Keratinocyte (primary cell): ENCODE measurements around the gene ITGB3. TPM values are rescaled to one million over a fixed set of nuclear protein-coding genes. Genes with fewer than 3 reads are reported as not detected.

Experiments used
- DNase-seq: peaks from one replicate; pipeline ENCODE4 v3.0.0-alpha.2; 2011; ENCODE audit warnings: low read depth, missing footprints, low spot score
- FAIRE-seq: peaks from 2 replicates; lab custom pipeline; 2011; peaks lifted over from hg19 to GRCh38; lab: Jason Lieb, UNC
- H2AFZ ChIP-seq: 2 replicates; pipeline ENCODE4 v1.6.0; 2012; ENCODE audit warnings: low read length, control low read depth, inconsistent platforms; ENCODE audit not compliant: control insufficient read depth
- H3K27ac ChIP-seq: 2 replicates; pipeline ENCODE4 v1.5.1; 2011; ENCODE audit warnings: low read length; ENCODE audit not compliant: control insufficient read depth, insufficient read depth
- H3K27me3 ChIP-seq: 3 replicates; pipeline ENCODE4 v1.6.0; 2011; ENCODE audit warnings: low read length; ENCODE audit not compliant: control insufficient read depth, insufficient read depth; ENCODE audit errors: extremely low read depth
- H3K36me3 ChIP-seq, 2 experiments: 2 replicates in 1 of 2; 3 replicates in 1 of 2; pipeline ENCODE4 v1.5.1; 2011; ENCODE audit warnings: low read length in 2 of 2, mild to moderate bottlenecking in 1 of 2; ENCODE audit not compliant: control insufficient read depth in 2 of 2, insufficient read depth in 2 of 2; ENCODE audit errors: extremely low read depth in 1 of 2
- H3K4me1 ChIP-seq: 3 replicates; pipeline ENCODE4 v1.5.1; 2011; ENCODE audit warnings: low read length; ENCODE audit not compliant: control insufficient read depth, insufficient read depth; ENCODE audit errors: extremely low read depth
- H3K4me2 ChIP-seq: 3 replicates; pipeline ENCODE4 v1.6.0; 2011; ENCODE audit warnings: low read depth, low read length; ENCODE audit not compliant: control insufficient read depth, insufficient read depth; ENCODE audit errors: extremely low read depth
- H3K4me3 ChIP-seq, 3 experiments: fragments of 200-600 bp in 1 of 3; sonication (generic) in 1 of 3; 2 replicates in 2 of 3; 3 replicates in 1 of 3; pipeline ENCODE4 v1.5.1; 2011 to 2016; ENCODE audit warnings: low read length in 3 of 3, mild to moderate bottlenecking in 3 of 3, control low read depth in 2 of 3, inconsistent platforms in 1 of 3, low read depth in 1 of 3, mixed read lengths in 1 of 3, mixed run types in 1 of 3, moderate library complexity in 1 of 3; ENCODE audit not compliant: control insufficient read depth in 2 of 3, insufficient read depth in 2 of 3; ENCODE audit errors: extremely low read depth in 1 of 3
- H3K79me2 ChIP-seq: 2 replicates; pipeline ENCODE4 v1.6.0; 2012; ENCODE audit warnings: low read length; ENCODE audit not compliant: control insufficient read depth, insufficient read depth
- H3K9ac ChIP-seq: 3 replicates; pipeline ENCODE4 v1.6.0; 2011; ENCODE audit warnings: low read length; ENCODE audit not compliant: control insufficient read depth, insufficient read depth; ENCODE audit errors: extremely low read depth
- H3K9me1 ChIP-seq: 3 replicates; pipeline ENCODE4 v1.6.0; 2011; ENCODE audit warnings: low read length; ENCODE audit not compliant: control insufficient read depth, insufficient read depth; ENCODE audit errors: extremely low read depth
- H3K9me3 ChIP-seq: 2 replicates; pipeline ENCODE4 v1.5.1; 2012; ENCODE audit warnings: low read depth, low read length; ENCODE audit not compliant: control insufficient read depth
- H4K20me1 ChIP-seq: 3 replicates; pipeline ENCODE4 v1.6.0; 2011; ENCODE audit warnings: low read length; ENCODE audit not compliant: control insufficient read depth, insufficient read depth; ENCODE audit errors: extremely low read depth
- EZH2 ChIP-seq: IDR thresholded peaks from one replicate; pipeline ENCODE4 v1.6.1; 2012; ENCODE audit warnings: inconsistent platforms, mild to moderate bottlenecking, low read length, moderate library complexity
- dilution Hi-C: fragments of 300-500 bp; cut with MboI; formaldehyde crosslinking; loops from one replicate; pipeline ENCODE4 v1.7.0; 2020; ENCODE audit warnings: low sequenced_read_pairs; ENCODE audit not compliant: extremely low pct_ligation_motif_present
- polyA plus RNA-seq, 5 experiments: library from polyadenylated mRNA; depleted of rRNA in 3 of 5; stranded (reverse) in 3 of 5; stranded (forward) in 1 of 5; unstranded in 1 of 5; fragments of >200 nt; gene quantifications; 1 replicate in 1 of 5; 2 replicates in 3 of 5; 3 replicates in 1 of 5; pipeline versions ENCODE4 v1.2.1 to v1.2.3, GENCODE V29; 2011 to 2012; ENCODE audit warnings: missing spikeins in 2 of 5, low read depth in 1 of 5, low replicate concordance in 1 of 5
- TF ChIP-seq, protein P1 (sequence below), 3 experiments: IDR thresholded peaks in 1 of 3; conservative IDR thresholded peaks in 1 of 3; optimal IDR thresholded peaks in 1 of 3; 2 replicates in 2 of 3; 3 replicates in 1 of 3; pipeline versions ENCODE3 to v1.5.1; 2011; ENCODE audit warnings: low read length in 3 of 3, mild to moderate bottlenecking in 3 of 3, moderate library complexity in 2 of 3, control low read depth in 1 of 3, inconsistent platforms in 1 of 3; ENCODE audit not compliant: insufficient read depth in 2 of 3; ENCODE audit errors: extremely low read depth in 1 of 3

ITGB3 gene
- polyA plus RNA-seq, 1 donor (not counting 4 experiments of a cell fraction or from before 2014, with no cell fraction given) = not detected

DNA sequence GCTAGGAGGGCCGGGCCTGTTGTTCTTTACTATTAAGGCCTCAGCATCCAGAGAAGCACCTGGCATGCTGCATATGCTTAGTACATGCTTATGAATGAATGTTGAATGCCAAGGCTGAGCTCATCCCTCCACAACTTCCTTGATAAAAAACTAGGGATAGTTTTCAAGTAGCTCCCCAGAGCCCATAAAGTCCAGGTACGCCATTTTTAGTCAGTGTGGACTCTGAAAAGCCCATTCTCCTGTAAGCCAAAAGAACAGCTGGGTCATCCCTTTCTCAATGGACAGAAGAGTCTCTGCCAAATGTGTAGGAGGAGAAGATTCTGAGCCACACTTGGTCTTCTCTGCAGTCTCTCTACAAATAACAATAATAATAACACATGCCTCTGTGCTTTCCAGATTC lies 8.9 kb upstream of the ITGB3 start:
- TF ChIP-seq, protein P1, sequence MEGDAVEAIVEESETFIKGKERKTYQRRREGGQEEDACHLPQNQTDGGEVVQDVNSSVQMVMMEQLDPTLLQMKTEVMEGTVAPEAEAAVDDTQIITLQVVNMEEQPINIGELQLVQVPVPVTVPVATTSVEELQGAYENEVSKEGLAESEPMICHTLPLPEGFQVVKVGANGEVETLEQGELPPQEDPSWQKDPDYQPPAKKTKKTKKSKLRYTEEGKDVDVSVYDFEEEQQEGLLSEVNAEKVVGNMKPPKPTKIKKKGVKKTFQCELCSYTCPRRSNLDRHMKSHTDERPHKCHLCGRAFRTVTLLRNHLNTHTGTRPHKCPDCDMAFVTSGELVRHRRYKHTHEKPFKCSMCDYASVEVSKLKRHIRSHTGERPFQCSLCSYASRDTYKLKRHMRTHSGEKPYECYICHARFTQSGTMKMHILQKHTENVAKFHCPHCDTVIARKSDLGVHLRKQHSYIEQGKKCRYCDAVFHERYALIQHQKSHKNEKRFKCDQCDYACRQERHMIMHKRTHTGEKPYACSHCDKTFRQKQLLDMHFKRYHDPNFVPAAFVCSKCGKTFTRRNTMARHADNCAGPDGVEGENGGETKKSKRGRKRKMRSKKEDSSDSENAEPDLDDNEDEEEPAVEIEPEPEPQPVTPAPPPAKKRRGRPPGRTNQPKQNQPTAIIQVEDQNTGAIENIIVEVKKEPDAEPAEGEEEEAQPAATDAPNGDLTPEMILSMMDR (optimal IDR thresholded peaks at IDR 0.05 in 1 of 3, IDR thresholded peaks at IDR 0.05 in 1 of 3, conservative IDR thresholded peaks at IDR 0.05 in 1 of 3; ENCODE audit: extremely low read depth in 1 of 3, insufficient read depth in 2 of 3, low read length in 3 of 3) = no peak
- TF ChIP-seq EZH2 = no peak
- Histone ChIP-seq H3K9me3 (no peaks in the 10 kb centered on the region), H3K9me1 (no peaks in the 10 kb centered on the region), H3K27ac (no peak overlapping the region), H3K4me2 (no peak overlapping the region), H3K4me1 (peaks cover 11% of the 10 kb centered on the region), H3K4me3 (no peak overlapping the region), H3K79me2 (no peaks in the 10 kb centered on the region), H4K20me1 (no peaks in the 10 kb centered on the region), H2AFZ (no peak overlapping the region), H3K9ac (no peak overlapping the region), H3K27me3 (peaks cover 3% of the 10 kb centered on the region), H3K36me3 (no peaks in the 10 kb centered on the region)
- dilution Hi-C loops = no loop called here
- FAIRE-seq (no peak), DNase-seq (no peak)

DNA sequence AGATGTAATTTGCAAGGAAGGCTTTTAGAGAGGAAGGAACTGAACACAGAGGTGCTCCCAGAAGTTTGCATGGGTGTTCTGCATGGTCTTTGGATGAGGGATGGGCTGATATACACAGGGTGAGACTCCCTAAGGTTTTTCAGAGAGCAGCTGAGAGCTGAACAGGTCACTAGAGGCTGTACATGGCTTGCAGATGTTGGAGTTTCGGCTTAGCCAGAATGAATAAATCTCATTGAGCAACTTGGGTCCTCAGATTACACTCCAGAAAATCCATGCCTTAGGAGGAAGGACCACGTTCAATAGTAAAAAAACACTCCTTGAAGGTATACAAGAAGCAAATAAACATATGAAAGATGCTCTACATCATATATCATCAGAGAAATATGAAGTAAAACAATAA lies 7.5 kb upstream of the ITGB3 start:
- Histone ChIP-seq H3K36me3 (no peaks in the 10 kb centered on the region), H3K4me3 (no peak overlapping the region), H3K27ac (no peak overlapping the region), H3K79me2 (no peaks in the 10 kb centered on the region), H3K9me3 (no peaks in the 10 kb centered on the region), H3K4me1 (no peaks in the 10 kb centered on the region), H3K9me1 (no peaks in the 10 kb centered on the region), H3K9ac (no peak overlapping the region), H2AFZ (no peak overlapping the region), H3K27me3 (peaks cover 3% of the 10 kb centered on the region), H3K4me2 (no peak overlapping the region), H4K20me1 (no peaks in the 10 kb centered on the region)
- TF ChIP-seq EZH2 = no peak
- TF ChIP-seq, protein P1 (optimal IDR thresholded peaks at IDR 0.05 in 1 of 3, IDR thresholded peaks at IDR 0.05 in 1 of 3, conservative IDR thresholded peaks at IDR 0.05 in 1 of 3; ENCODE audit: extremely low read depth in 1 of 3, insufficient read depth in 2 of 3, low read length in 3 of 3) = no peak
- dilution Hi-C loops = no loop called here
- DNase-seq = no peak
- FAIRE-seq = no peak
